GM21390 (cell line): ENCODE results near the gene AEBP2.
"Not testable (repeated sequence)": the region's sequence is repeated elsewhere in the genome, so short reads cannot be mapped to it uniquely, and the experiment has no call there.

Experiments used
- ATAC-seq: cut with Tn5 transposase; IDR thresholded peaks from one replicate; pipeline ENCODE4 v1.9.1; 2021; ENCODE audit not compliant: unreplicated experiment

Gene AEBP2

DNA sequence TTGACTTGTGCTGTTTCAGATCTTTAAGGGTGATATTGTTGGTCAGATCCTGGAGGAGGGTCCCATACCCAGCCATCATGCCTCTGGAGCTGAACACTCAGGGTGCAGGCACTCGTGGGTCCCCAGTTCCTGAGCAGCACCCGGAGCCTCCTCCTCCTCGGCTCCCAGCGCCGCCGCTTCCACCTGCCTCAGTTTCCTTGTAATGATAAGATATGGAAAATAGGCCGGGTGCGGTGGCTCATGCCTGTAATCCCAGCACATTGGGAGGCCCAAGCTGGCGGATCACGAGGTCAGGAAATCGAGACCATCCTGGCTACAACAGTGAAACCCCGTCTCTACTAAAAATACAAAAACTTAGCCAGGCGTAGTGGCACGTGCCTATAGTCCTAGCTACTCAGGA, 20.2 kb upstream of the AEBP2 start:
- ATAC-seq = no peak

DNA sequence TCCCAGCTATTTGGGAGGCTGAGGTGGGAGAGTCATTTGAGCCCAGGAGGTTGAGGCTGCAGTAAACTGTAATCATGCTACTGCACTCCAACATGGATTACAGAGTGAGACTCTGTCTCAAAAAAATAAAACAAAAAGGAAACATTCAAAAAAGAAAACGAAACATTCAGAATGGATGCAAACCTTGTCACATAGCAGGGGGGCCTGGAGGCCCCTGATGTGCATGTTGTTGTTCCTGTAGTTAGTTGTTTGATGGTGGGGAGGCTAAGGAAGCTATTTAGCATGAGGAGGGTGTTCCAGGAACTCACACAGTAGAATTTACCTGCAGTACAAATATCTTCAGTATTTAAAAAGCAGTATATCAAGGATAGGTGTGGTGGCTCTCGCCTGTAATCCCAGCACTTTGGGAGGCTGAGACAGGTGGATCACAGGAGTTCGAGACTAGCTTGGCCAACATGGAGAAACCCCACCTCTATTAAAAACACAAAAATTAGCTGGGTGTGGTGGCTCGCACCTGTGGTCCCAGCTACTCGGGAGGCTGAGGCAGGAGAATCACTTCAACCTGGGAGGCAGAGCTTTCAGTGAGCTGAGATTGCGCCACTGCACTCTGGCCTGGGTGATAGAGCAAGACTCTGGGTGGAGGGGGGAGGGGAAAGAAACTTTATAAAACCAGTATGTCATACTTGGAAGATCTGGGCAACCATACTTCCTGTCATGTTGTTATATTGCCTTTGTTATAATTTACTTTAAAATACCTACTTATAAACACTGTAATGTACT, 17.6 kb upstream of the AEBP2 start:
- no peak for ATAC-seq

DNA sequence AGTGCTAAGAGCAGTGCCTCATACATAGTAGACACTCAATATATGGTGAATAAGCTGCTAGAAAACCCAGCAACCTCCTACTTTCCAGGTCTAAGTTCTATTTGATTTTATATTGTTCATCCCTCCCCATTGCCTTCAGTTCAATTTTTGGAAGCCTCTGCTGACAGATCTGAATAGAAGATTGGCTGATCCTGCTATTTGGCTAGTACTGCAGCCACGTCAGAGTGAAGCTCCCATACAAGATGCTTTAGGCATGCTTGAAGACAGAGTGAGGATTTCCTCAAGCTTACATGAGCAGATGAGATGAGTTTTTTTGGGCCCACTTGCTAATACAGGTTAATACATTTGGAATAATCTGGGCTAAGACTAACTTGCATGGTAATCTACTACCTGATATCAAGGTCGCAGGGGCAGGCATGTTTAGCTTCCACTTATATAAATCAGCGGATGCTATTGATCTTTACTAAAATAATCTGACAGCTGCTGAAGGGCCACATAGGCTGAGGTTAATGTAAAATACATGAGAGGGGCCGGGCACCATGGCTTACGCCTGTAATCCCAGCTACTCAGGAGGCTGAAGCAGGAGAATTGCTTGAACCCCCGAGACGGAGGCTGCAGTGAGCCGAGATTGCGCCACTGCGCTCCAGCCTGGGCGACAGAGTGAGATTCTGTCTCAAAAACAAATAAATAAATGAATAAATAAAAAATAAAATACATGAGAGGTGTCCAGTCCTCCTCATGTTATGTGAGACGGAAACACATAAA, 15.9 kb upstream of the AEBP2 start:
- ATAC-seq = no peak

GRCh38 chr12:19428246-19428645, 11.0 kb upstream of the AEBP2 start:
- no peak for ATAC-seq

DNA sequence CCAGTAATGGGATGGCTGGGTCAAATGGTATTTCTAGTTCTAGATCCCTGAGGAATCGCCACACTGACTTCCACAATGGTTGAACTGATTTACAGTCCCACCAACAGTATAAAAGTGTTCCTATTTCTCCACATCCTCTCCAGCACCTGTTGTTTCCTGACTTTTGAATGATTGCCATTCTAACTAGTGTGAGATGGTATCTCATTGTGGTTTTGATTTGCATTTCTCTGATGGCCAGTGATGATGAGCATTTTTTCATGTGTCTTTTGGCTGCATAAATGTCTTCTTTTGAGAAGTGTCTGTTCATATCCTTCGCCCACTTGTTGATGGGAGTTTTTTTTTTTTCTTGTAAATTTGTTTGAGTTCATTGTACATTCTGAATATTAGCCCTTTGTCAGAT, 9.8 kb upstream of the AEBP2 start:
- ATAC-seq = not testable (repeated sequence)

DNA sequence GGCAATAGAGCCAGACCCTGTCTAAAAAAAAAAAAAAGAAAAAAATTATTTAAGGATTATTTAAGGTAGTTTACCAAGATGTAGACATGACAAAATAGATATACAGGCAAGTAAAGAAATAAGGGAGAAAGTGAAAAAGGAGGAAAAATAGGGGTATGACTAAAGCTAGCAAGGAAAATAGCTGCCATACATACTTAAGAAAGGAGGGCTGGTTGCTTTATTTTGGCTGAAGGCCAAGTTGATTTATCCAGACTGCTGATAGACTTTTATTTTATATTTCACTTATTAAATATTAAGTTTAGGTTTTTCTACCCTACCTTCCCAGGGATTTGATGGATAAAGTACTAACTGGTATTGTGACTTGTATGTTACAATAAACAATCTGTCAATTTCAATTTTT, 8.3 kb upstream of the AEBP2 start:
- no peak for ATAC-seq

- ATAC-seq = peak; percentile 53
These were observed 7.6 kb upstream of the AEBP2 start for GRCh38 chr12:19431407-19432308.

GRCh38 chr12:19432309-19433170, 6.8 kb upstream of the AEBP2 start:
- no peak for ATAC-seq

- ATAC-seq = peak; percentile 29
These were observed 4.8 kb upstream of the AEBP2 start for GRCh38 chr12:19434538-19434937.

- ATAC-seq = no peak
These were observed 3.3 kb upstream of the AEBP2 start for GRCh38 chr12:19435831-19436497.

DNA sequence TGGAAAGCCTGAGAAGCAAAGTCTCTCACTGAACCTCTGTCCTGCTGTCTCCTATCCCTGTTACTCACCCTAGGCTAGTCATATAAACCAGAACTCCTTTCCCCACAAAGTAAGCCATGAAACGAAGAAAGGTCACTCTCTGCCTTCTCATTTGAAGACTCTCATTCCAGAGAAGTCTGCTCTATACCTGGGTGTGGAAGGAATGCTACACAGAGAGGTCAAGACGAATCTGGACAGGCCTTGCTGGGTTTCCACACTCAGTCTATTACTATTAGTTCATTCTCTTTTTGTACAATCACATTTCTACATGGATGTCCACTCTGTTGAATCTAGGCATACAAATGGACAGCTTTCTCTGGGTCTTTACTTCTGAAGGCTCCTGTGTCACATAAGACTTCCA, 2.4 kb upstream of the AEBP2 start:
- no peak for ATAC-seq

GRCh38 chr12:19437996-19438395, 1.3 kb upstream of the AEBP2 start:
- no peak for ATAC-seq

DNA sequence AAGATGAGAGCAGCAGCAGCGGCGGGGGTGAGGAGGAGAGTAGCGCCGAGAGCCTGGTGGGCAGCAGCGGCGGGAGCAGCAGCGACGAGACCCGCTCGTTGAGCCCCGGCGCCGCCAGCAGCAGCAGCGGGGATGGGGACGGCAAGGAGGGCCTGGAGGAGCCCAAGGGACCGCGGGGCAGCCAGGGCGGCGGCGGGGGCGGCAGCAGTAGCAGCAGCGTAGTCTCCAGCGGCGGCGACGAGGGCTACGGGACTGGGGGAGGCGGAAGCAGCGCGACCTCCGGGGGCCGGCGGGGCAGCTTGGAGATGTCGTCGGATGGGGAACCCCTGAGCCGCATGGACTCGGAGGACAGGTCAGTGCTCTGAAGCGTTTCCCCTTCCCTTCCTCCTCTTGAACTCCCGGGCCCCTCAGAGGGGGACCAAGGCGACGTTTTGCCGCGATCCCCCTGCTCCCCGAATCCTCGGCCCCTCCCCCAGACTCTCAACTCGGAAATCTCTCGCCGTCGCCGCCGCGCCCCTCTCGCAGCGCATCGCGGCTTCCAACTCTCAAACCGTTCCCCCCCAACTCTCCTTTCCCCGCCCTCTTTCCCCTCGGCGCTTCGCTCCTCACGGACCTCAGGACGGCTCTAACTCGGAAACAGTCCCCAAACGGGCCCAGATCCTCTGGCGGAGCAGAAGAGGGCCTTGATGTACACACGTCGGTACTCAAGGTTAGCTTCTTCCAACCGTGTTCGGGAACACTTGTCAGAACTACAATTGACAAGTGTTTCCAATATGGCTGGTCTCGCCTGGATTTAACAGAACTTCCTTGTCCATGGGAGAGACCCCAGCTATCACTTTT, 947 bp downstream of the AEBP2 start:
- peak; percentile 33 for ATAC-seq

DNA sequence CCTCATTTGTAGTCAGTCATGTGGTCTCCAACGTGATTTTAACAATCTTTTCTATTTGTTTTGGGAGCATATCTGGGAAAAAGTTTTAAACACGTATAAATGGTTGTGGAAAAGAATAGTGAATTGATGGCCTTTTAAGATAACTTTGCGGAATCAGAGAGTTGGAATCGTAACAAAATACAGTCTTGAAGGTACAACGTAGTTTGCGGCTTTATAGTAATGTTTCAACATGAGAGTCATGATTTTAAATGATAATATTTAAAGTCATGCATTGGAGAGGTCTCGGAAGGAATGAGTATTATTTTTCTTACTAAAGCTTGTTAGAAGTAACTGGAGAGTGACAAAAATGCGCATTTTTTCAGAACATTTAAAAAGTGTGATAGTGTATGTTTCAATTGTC, 1.6 kb downstream of the AEBP2 start:
- ATAC-seq = no peak

GRCh38 chr12:19443585-19443984, 4.3 kb downstream of the AEBP2 start:
- ATAC-seq = no peak

GRCh38 chr12:19444097-19444496, 4.8 kb downstream of the AEBP2 start:
- no peak for ATAC-seq

DNA sequence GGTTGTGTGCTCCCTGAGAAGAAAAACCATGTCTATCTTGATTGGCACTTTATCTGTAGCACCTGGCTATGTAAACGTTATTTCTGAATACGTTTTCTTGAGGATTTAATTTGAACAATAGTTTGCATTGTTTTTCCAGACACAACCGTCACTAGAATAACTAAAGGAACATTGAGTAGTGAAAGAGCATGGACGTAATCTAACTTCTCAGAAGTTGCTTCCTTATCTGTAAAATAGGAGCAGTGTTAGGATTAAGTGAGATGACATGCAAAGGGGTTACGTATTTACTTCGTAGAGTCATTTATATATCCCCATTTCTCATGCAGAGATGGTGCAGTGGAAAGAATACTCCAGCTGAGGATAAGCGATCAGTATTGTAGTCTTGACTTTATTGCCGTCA, 8.1 kb downstream of the AEBP2 start:
- no peak for ATAC-seq

DNA sequence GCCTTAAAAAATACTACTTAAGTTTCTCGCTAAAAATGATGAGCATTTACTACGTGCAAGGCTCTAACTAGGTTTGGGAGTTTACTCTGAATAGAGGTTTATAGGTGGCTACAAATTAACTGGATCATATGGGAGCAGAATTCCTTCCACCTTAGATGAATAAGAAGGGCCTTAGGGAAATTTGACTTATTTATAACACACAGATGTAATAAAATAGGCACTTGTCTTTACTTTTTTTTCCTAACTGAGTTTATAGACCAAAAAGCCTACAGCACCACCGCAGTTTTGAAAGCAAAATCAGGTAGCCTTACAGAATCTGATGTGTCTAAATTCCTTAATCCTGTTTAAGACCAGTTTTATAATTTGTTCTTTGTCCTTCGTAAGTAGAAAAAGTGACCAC, 10.5 kb downstream of the AEBP2 start:
- ATAC-seq = no peak

- no peak for ATAC-seq
These were observed 11.1 kb downstream of the AEBP2 start for GRCh38 chr12:19450362-19450761.
